GM12892 (cell line): ENCODE results near the gene OVOL1.
"Not testable (repeated sequence)": the region's sequence is repeated elsewhere in the genome, so short reads cannot be mapped to it uniquely, and the experiment has no call there.

ENCODE experiments used
- DNase-seq: peaks from one replicate; pipeline ENCODE4 v3.0.0; 2011; ENCODE audit not compliant: insufficient read length
- FAIRE-seq: peaks from 2 replicates; lab custom pipeline; 2011; peaks lifted over from hg19 to GRCh38; lab: Jason Lieb, UNC
- POLR2A ChIP-seq: IDR thresholded peaks from 2 replicates; pipeline ENCODE4 v1.6.1; 2011; ENCODE audit warnings: low read depth, low read length, control low read depth
- POLR2AphosphoS5 ChIP-seq: IDR thresholded peaks from 2 replicates; pipeline ENCODE4 v1.6.1; 2011; ENCODE audit warnings: low read depth, low read length, control low read depth
- TAF1 ChIP-seq: IDR thresholded peaks from 2 replicates; pipeline ENCODE4 v1.6.1; 2011; ENCODE audit warnings: low read depth, mild to moderate bottlenecking, control low read depth, low read length, borderline replicate concordance

The OVOL1 gene

GRCh38 chr11:65814131-65814985 lies 27.5 kb downstream of the OVOL1 start:
- FAIRE-seq (no peak), DNase-seq (no peak)
- no peak for TF ChIP-seq POLR2AphosphoS5

- TF ChIP-seq POLR2A (no peak), TAF1 (no peak), POLR2AphosphoS5 (no peak)
- FAIRE-seq: no peak
- no peak for DNase-seq
Measured at GRCh38 chr11:65814986-65815565, 28.2 kb downstream of the OVOL1 start.

- no peak for FAIRE-seq
Measured at GRCh38 chr11:65816696-65817095, 29.8 kb downstream of the OVOL1 start.

GRCh38 chr11:65817312-65817834 lies 30.5 kb downstream of the OVOL1 start:
- no peak for TF ChIP-seq POLR2A
- DNase-seq (no peak), FAIRE-seq (peak; percentile 51)

More at GRCh38 chr11:65816696-65817095, 29.8 kb downstream of the OVOL1 start:
- TF ChIP-seq POLR2A: no peak
- DNase-seq: no peak

- DNase-seq (peak; percentile 93), FAIRE-seq (peak; percentile 96)
- no peak for TF ChIP-seq POLR2A
- TF ChIP-seq POLR2AphosphoS5: no peak
- TF ChIP-seq TAF1: no peak
Measured at GRCh38 chr11:65817835-65818680, 31.2 kb downstream of the OVOL1 start.

- FAIRE-seq: no peak
- no peak for TF ChIP-seq POLR2A
- no peak for DNase-seq
Measured at GRCh38 chr11:65821107-65821506, 34.2 kb downstream of the OVOL1 start.

- DNase-seq (no peak), FAIRE-seq (no peak)
- no peak for TF ChIP-seq POLR2A
- TF ChIP-seq TAF1: no peak
- no peak for TF ChIP-seq POLR2AphosphoS5
Measured at GRCh38 chr11:65822776-65823528, 36.1 kb downstream of the OVOL1 start.

- FAIRE-seq: no peak
- TF ChIP-seq POLR2A: no peak
- TF ChIP-seq TAF1: no peak
- no peak for TF ChIP-seq POLR2AphosphoS5
- DNase-seq: no peak
Measured at GRCh38 chr11:65826984-65827735, 40.3 kb downstream of the OVOL1 start.

- FAIRE-seq (no peak), DNase-seq (no peak)
- TF ChIP-seq TAF1 (no peak), POLR2A (no peak), POLR2AphosphoS5 (no peak)
Measured at GRCh38 chr11:65829459-65829858, 42.6 kb downstream of the OVOL1 start.

GRCh38 chr11:65832231-65832630 lies 45.4 kb downstream of the OVOL1 start:
- FAIRE-seq: peak; percentile 56
- not testable (repeated sequence) for DNase-seq
